Prostate gland (tissue), 2 donors: Measurements from ENCODE around the gene MILR1.
A peak's percentile ranks its signal among the peaks of the same experiment; 100 is the strongest.

ENCODE experiments used
- CTCF ChIP-seq, 4 experiments: fragments of 200-600 bp in 2 of 4; fragments of 450-650 bp in 2 of 4; sonication (generic) in 2 of 4; IDR thresholded peaks; 1 replicate in 3 of 4; 2 replicates in 1 of 4; pipeline ENCODE4 v1.5.1; 2016 to 2019; ENCODE audit warnings: antibody characterized with exemption in 4 of 4, mild to moderate bottlenecking in 2 of 4, moderate library complexity in 2 of 4
- POLR2A ChIP-seq: fragments of 450-650 bp; IDR thresholded peaks from one replicate; pipeline ENCODE4 v1.6.1; 2016; ENCODE audit warnings: antibody characterized with exemption, mild to moderate bottlenecking

GRCh38 chr17:64420143-64420670 is 28.7 kb upstream of the MILR1 start:
- TF ChIP-seq POLR2A (no peak), CTCF (IDR thresholded peaks at IDR 0.05) (peak; percentile 34 to 79 (median 71))
